Calu3 (cell line): ENCODE data around the gene PEAK1. TPM values are rescaled to one million over a fixed set of nuclear protein-coding genes. Genes with fewer than 3 reads are reported as not detected.

Source experiments
- BruUV-seq: library from RNA; stranded (reverse); fragments of 400-500 nt; replicated peaks from 2 replicates; lab custom pipeline; 2021; lab: Mats Ljungman, UMichigan
- CTCF ChIA-PET: fragments of 300-600 bp; sonication (Branson Sonifier 250); formaldehyde crosslinking; loops from one replicate; lab custom pipeline; 2022; ENCODE audit warnings: antibody characterized with exemption; lab: Charles Lee
- DNase-seq: peaks from one replicate; pipeline ENCODE4 v3.0.0; 2022
- H3K27ac Mint-ChIP-seq: one replicate; pipeline ENCODE4 v1.8.0; 2022; ENCODE audit warnings: mixed read lengths; ENCODE audit not compliant: unreplicated experiment
- H3K27me3 Mint-ChIP-seq: one replicate; pipeline ENCODE4 v1.8.0; 2022; ENCODE audit warnings: mixed read lengths; ENCODE audit not compliant: unreplicated experiment
- H3K36me3 Mint-ChIP-seq: one replicate; pipeline ENCODE4 v1.8.0; 2022; ENCODE audit warnings: mild to moderate bottlenecking, moderate library complexity, mixed read lengths; ENCODE audit not compliant: insufficient read depth, unreplicated experiment
- H3K4me1 Mint-ChIP-seq: one replicate; pipeline ENCODE4 v1.8.0; 2022; ENCODE audit warnings: mild to moderate bottlenecking, low read depth, mixed read lengths; ENCODE audit not compliant: unreplicated experiment
- H3K4me3 Mint-ChIP-seq: one replicate; pipeline ENCODE4 v1.8.0; 2022; ENCODE audit warnings: mild to moderate bottlenecking, low read depth, moderate library complexity, mixed read lengths; ENCODE audit not compliant: unreplicated experiment
- H3K9me3 Mint-ChIP-seq: one replicate; pipeline ENCODE4 v1.8.0; 2022; ENCODE audit warnings: low read depth, mixed read lengths; ENCODE audit not compliant: unreplicated experiment
- CTCF ChIP-seq: fragments of 200-600 bp; IDR thresholded peaks from one replicate; pipeline ENCODE4 v1.8.0; 2022; ENCODE audit warnings: antibody characterized with exemption; ENCODE audit not compliant: unreplicated experiment
- intact Hi-C: fragments of 100-400 bp; cut with micrococcal nuclease; formaldehyde crosslinking; loops from one replicate; pipeline ENCODE4 v1.10.0; 2022; ENCODE audit not compliant: unreplicated experiment
- total RNA-seq: library from RNA; stranded (reverse); gene quantifications from 2 replicates; pipeline ENCODE4 v1.2.3, GENCODE V29; 2022

The PEAK1 gene
- total RNA-seq, 1 experiment from 2014 or later: 54.3 TPM

- H3K4me1 Mint-ChIP-seq: peaks cover 12% of the 10 kb centered on the region
- no TSS peak for BruUV-seq
- no peak for TF ChIP-seq CTCF
- CTCF ChIA-PET: no interaction called here
- intact Hi-C loops: no loop called here
- no peaks in the 10 kb centered on the region for H3K27me3 Mint-ChIP-seq
- H3K27ac Mint-ChIP-seq: no peak overlapping the region
- peaks cover 13% of the 10 kb centered on the region for H3K9me3 Mint-ChIP-seq
- H3K4me3 Mint-ChIP-seq: no peak overlapping the region
- H3K36me3 Mint-ChIP-seq: no peaks in the 10 kb centered on the region
- DNase-seq: no peak
Observed at GRCh38 chr15:77393471-77393840, 26.4 kb downstream of the PEAK1 start.

- CTCF ChIA-PET: no interaction called here
Observed at GRCh38 chr15:77392762-77393470, 27.0 kb downstream of the PEAK1 start.

GRCh38 chr15:77391372-77391951 is 28.4 kb downstream of the PEAK1 start:
- intact Hi-C loops: no loop called here
- BruUV-seq: no TSS peak
- no peak for TF ChIP-seq CTCF
- Mint-ChIP-seq H3K27me3 (no peaks in the 10 kb centered on the region), H3K4me3 (no peak overlapping the region), H3K4me1 (peaks cover under 1% of the 10 kb centered on the region), H3K27ac (no peak overlapping the region), H3K9me3 (peaks cover 7% of the 10 kb centered on the region), H3K36me3 (no peaks in the 10 kb centered on the region)
- CTCF ChIA-PET: no interaction called here
- no peak for DNase-seq

More at GRCh38 chr15:77392762-77393470, 27.0 kb downstream of the PEAK1 start:
- intact Hi-C loops: no loop called here
- no peak for TF ChIP-seq CTCF
- Mint-ChIP-seq H3K4me3 (no peak overlapping the region), H3K36me3 (no peaks in the 10 kb centered on the region), H3K4me1 (peaks cover 12% of the 10 kb centered on the region), H3K9me3 (peaks cover 11% of the 10 kb centered on the region), H3K27me3 (no peaks in the 10 kb centered on the region), H3K27ac (no peak overlapping the region)
- DNase-seq: no peak
- BruUV-seq: no TSS peak

GRCh38 chr15:77387365-77388105 is 32.4 kb downstream of the PEAK1 start:
- CTCF ChIA-PET: interaction anchor here (1.6 kb wide), 1 partner anchor 200 kb away, joined by 3 read pairs; no protein-coding TSS in a partner anchor
- Mint-ChIP-seq H3K4me1 (no peaks in the 10 kb centered on the region), H3K4me3 (no peak overlapping the region), H3K27me3 (no peaks in the 10 kb centered on the region), H3K27ac (no peak overlapping the region), H3K9me3 (no peaks in the 10 kb centered on the region), H3K36me3 (no peaks in the 10 kb centered on the region)
- DNase-seq: no peak
- intact Hi-C loops: no loop called here
- TF ChIP-seq CTCF: no peak
- no TSS peak for BruUV-seq
